HG03520 (cell line): ENCODE results near the gene TXLNB.
"Not testable (repeated sequence)": the region's sequence is repeated elsewhere in the genome, so short reads cannot be mapped to it uniquely, and the experiment has no call there.

Experiments used
- ATAC-seq: cut with Tn5 transposase; IDR thresholded peaks from one replicate; pipeline ENCODE4 v1.9.1; 2021; ENCODE audit warnings: mild to moderate bottlenecking, moderate library complexity; ENCODE audit not compliant: unreplicated experiment

Gene TXLNB

GRCh38 chr6:139240161-139241010 is 51.4 kb downstream of the TXLNB start:
- no peak for ATAC-seq

- ATAC-seq = no peak
These were observed 52.7 kb downstream of the TXLNB start for GRCh38 chr6:139239064-139239463.

DNA sequence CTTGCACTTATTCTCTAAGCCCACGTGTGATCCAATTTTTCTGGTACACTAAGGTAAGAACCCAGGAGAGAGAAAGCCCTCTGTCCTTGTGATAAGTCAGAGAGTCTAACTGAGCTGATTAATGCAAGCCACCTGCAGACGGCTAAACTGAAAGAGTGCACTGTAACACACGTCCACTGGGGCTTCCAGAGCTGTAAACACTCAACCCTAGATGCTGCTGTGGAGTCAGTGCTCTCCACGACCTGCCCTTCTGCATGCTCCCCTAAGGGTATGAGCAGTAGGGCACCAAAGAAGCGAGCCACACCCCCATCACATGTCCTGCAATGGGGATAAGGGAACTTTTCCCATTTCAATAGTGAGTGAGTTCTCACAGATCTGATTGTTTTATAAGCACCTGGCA is 55.7 kb downstream of the TXLNB start:
- ATAC-seq = no peak

DNA sequence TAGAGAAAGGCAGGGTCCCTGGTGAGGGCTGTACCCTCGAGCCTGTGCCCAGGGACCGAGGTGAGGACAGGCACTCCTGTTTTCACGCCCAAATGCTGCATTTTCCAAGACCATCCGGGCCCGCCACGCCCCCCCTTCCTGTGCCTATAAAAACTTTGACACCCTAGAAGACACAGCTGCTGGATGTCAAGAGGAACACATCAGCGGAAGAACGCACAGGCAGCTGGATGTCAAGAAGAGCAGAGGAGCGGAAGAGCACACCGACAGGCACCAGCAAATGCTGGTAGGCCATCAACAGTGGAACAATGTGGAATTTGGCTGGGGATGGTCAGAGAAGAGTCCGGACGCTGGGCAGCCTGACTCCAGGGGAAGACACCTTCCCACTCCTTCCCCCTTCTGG is 56.1 kb downstream of the TXLNB start:
- no peak for ATAC-seq

- not testable (repeated sequence) for ATAC-seq
These were observed 57.6 kb downstream of the TXLNB start for GRCh38 chr6:139234193-139234592.

- no peak for ATAC-seq
These were observed 60.6 kb downstream of the TXLNB start for GRCh38 chr6:139231206-139231605.

DNA sequence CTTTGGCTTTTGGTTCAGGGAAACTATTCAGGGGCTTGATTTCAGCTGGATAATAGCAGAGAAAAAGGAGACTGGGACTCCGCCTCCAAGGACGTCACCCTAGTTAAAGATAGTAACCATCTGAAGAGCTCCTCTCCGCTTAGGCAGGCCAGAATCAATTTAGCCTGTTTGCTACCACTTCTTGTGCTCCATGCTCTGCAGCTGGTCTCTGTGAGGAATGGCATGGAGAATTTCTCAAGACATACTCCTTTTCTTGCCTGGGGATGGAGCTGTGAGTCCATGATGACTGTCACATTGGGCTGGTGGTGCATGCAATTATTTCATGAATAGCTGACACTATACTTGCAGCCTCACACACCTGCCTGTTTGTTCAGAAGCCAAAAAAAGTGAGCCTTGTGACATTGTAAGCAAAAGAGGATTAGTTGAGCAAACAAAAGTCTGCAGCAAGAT is 61.4 kb downstream of the TXLNB start:
- no peak for ATAC-seq

DNA sequence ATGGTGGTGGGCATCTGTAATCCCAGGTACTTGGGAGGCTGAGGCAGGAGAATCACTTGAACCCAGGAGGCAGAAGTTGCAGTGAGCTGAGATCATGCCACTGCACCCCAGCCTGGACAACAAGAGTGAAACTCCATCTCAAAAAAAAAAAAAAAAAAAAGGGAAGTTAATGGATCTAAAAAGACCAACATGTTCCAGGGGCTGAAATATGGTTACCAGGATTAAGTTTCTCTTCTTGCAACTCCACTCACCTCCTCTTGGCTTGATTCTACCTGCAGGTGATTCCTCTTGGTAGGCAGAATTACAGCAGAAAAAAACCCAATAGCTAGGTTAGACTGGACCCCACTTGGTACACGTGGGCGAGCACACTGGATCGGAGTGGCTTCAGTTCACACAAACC is 63.4 kb downstream of the TXLNB start:
- not testable (repeated sequence) for ATAC-seq

DNA sequence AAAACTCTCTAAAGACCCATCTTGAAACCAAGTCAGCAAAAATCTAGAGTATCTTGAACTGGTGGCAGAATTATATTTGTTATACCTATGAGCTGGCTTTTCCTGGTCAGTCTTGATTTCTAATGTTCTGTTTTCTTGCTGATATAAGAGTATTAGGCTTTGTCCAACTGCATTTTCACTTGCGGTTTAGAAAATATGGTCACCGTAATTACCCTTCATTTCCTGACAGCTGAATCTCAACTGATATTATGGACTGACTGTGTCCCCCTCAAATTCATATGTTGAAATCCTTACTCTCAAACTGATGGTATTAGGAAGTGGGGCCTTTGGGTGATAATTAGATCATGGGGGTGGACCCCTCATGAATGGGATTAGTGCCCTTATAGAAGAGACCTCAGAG is 72.1 kb downstream of the TXLNB start:
- ATAC-seq = no peak

DNA sequence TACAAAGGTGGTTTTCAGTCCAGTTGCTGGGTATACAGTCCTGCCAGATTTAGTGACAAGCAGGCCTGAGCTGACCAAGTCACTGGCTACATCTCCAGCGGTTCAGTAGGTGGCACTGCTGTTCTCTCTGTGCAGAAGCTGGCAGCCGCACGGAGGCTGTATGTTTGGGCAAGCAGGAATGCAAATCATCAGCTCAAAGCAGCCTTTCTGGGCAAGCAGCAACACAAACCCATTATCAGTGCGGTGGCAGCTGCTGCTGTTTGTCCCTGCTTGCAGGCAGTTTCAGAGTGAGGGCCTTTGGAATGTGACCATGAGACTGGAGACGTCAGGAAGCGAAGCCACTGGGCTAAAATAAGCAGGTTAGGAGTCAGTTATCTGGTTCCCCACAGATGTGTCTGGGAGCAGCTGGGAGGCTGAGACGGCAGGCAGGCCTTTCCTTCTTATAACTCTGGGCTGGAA is 72.5 kb downstream of the TXLNB start:
- peak; percentile 100 for ATAC-seq

DNA sequence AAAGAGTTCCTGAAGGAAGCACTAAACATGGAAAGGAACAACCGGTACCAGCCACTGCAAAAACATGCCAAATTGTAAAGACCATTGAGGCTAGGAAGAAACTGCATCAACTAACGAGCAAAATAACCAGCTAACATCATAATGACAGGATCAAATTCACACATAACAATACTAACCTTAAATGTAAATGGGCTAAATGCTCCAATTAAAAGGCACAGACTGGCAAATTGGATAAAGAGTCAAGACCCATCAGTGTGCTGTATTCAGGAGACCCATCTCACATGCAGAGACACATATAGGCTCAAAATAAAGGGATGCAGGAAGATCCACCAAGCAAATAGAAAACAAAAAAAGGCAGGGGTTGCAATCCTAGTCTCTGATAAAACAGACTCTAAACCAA is 79.3 kb downstream of the TXLNB start:
- ATAC-seq = not testable (repeated sequence)

DNA sequence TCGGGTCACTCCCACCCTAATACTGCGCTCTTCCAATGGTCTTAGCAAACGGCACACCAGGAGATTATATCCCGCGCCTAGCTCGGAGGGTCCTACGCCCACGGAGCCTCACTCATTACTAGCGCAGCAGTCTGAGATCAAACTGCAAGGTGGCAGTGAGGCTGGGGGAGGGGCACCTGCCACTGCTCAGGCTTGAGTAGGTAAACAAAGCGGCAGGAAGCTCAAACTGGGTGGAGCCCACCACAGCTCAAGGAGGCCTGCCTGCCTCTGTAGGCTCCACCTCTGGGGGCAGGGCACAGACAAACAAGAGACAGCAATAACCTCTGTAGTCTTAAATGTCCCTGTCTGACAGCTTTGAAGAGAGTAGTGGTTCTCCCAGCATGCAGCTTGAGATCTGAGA is 81.0 kb downstream of the TXLNB start:
- not testable (repeated sequence) for ATAC-seq

DNA sequence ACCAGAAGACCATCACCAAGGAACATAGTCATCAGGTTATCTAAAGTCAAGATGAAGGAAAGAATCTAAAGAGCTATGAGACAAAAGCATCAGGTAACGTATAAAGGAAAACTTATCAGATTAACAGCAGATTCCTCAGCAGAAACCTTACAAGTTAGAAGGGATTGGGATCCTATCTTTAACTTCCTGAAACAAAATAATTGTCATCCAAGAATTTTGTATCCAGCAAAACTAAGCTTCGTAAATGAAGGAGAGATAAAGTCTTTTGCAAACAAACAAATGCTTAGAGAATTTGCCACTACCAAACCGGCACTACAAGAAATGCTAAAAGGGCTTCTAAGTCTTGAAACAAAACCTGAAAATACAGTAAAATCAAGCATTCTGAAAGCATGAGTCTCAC is 86.0 kb downstream of the TXLNB start:
- ATAC-seq = no peak

GRCh38 chr6:139204978-139205377 is 86.8 kb downstream of the TXLNB start:
- ATAC-seq = no peak

DNA sequence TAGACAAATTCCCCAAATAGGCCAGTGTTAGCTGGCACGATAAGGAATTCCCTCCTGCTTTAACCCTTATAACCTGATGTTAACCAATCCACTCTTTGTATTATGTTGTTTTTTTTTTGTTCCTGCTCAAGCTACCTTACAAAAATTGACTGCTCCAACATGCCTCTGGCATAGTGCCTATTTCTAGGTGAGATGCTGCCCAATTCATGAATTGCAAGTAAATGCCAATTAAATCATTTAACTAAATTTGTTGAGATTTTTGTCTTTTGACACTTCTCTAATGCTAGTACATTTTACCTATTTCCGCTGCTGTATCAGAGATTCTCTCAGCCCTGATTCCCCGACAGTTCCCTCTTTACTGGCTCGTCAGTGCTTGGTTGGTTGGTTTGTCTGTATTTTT is 90.4 kb downstream of the TXLNB start:
- ATAC-seq = no peak

- no peak for ATAC-seq
These were observed 93.1 kb downstream of the TXLNB start for GRCh38 chr6:139198529-139199288.

- no peak for ATAC-seq
These were observed 97.1 kb downstream of the TXLNB start for GRCh38 chr6:139194740-139195139.
